HepG2 (cell line): ENCODE results near the gene TRIM72. TPM values are rescaled to one million over a fixed set of nuclear protein-coding genes. Genes with fewer than 3 reads are reported as not detected.

Experiments used
- ATAC-seq: fragments of 200-7000 bp; cut with Tn5 transposase; 3 replicates; pipeline ENCODE4 v1.9.1; 2020; ENCODE audit warnings: mild to moderate bottlenecking, moderate library complexity
- BruUV-seq: library from RNA; stranded (reverse); fragments of 400-500 nt; replicated peaks from 2 replicates; lab custom pipeline; 2021; lab: Mats Ljungman, UMichigan
- CTCF ChIA-PET: fragments of 300-600 bp; formaldehyde crosslinking; extraction: SDS; loops from one replicate; lab custom pipeline; 2021; ENCODE audit warnings: low total read pairs, inconsistent platforms, low intra/inter-chr PET ratio; lab: Yijun Ruan, JAX
- POLR2A ChIA-PET: fragments of 350-600 bp; sonication (Branson Sonifier 250); formaldehyde crosslinking; loops from one replicate; lab custom pipeline; 2020; ENCODE audit warnings: antibody characterized with exemption, inconsistent platforms; lab: Yijun Ruan, JAX
- DNase-seq: peaks from one replicate; pipeline ENCODE4 v3.0.0-alpha.2; 2015; ENCODE audit warnings: low spot score
- FAIRE-seq: peaks from 3 replicates; lab custom pipeline; 2011; peaks lifted over from hg19 to GRCh38; lab: Jason Lieb, UNC
- H2AFZ ChIP-seq: one replicate; pipeline ENCODE4 v1.6.1; 2011; ENCODE audit warnings: low read length, inconsistent platforms
- H3K27ac ChIP-seq: fragments of 300-600 bp; 3 replicates; pipeline ENCODE4 v1.8.0; 2011; ENCODE audit warnings: mixed run types, mild to moderate bottlenecking, mixed read lengths, low read length, inconsistent platforms; ENCODE audit not compliant: insufficient read depth; ENCODE audit errors: extremely low read length
- H3K27me3 ChIP-seq, 2 experiments: fragments of 200-600 bp in 1 of 2; 2 replicates in 1 of 2; 3 replicates in 1 of 2; pipeline versions ENCODE4 v1.6.0 to v1.8.0; 2011; ENCODE audit warnings: low read length in 2 of 2, mild to moderate bottlenecking in 2 of 2, moderate library complexity in 2 of 2, inconsistent platforms in 1 of 2; ENCODE audit not compliant: insufficient read depth in 2 of 2, control insufficient read depth in 1 of 2
- H3K36me3 ChIP-seq, 2 experiments: fragments of 200-600 bp in 1 of 2; replicated peaks in 1 of 2; 2 replicates in 1 of 2; 3 replicates in 1 of 2; pipeline versions ENCODE4 v1.5.1 to v1.8.0; 2011; ENCODE audit warnings: low read length in 2 of 2, inconsistent platforms in 1 of 2; ENCODE audit not compliant: insufficient read depth in 2 of 2, control insufficient read depth in 1 of 2
- H3K4me1 ChIP-seq: 2 replicates; pipeline ENCODE4 v1.5.1; 2012; ENCODE audit warnings: low read length, inconsistent platforms; ENCODE audit not compliant: insufficient read depth
- H3K4me2 ChIP-seq: 2 replicates; pipeline ENCODE4 v1.6.0; 2011; ENCODE audit warnings: low read depth, low read length, inconsistent platforms
- H3K4me3 ChIP-seq, 3 experiments: fragments of 200-600 bp in 1 of 3; sonication (generic), shearing (Covaris generic) in 1 of 3; replicated peaks in 1 of 3; 2 replicates each; pipeline ENCODE4 v1.5.1; 2011 to 2016; ENCODE audit warnings: low read length in 3 of 3, inconsistent platforms in 2 of 3, low read depth in 2 of 3, mild to moderate bottlenecking in 2 of 3, control low read depth in 1 of 3, mixed read lengths in 1 of 3; ENCODE audit not compliant: insufficient read depth in 1 of 3
- H3K79me2 ChIP-seq: one replicate; pipeline ENCODE4 v1.6.1; 2011; ENCODE audit warnings: low read length, inconsistent platforms; ENCODE audit not compliant: insufficient read depth
- H3K9ac ChIP-seq: 2 replicates; pipeline ENCODE4 v1.6.0; 2011; ENCODE audit warnings: mild to moderate bottlenecking, low read depth, low read length, inconsistent platforms; ENCODE audit not compliant: insufficient read depth
- H3K9me3 ChIP-seq: 2 replicates; pipeline ENCODE4 v1.5.1; 2012; ENCODE audit warnings: mild to moderate bottlenecking, low read length
- H4K20me1 ChIP-seq: 2 replicates; pipeline ENCODE4 v1.6.0; 2011; ENCODE audit warnings: inconsistent platforms, mild to moderate bottlenecking, low read length, moderate library complexity; ENCODE audit not compliant: insufficient read depth
- ATF7 ChIP-seq, 2 experiments: fragments of 450-650 bp in 1 of 2; sonication (generic) in 1 of 2; formaldehyde crosslinking in 1 of 2; IDR thresholded peaks; 2 replicates each; pipeline versions ENCODE4 v1.4.0 to v1.6.1; 2016 to 2020; ENCODE audit warnings: antibody characterized with exemption in 1 of 2, mild to moderate bottlenecking in 1 of 2, missing genetic modification reagents in 1 of 2
- BCL6 ChIP-seq: IDR thresholded peaks from 2 replicates; pipeline ENCODE4 v1.6.1; 2016; ENCODE audit warnings: missing genetic modification reagents, missing compliant biosample characterization
- BORCS8-MEF2B ChIP-seq: sonication (generic); formaldehyde crosslinking; IDR thresholded peaks from 2 replicates; pipeline ENCODE4 v1.8.0; 2022; ENCODE audit warnings: mild to moderate bottlenecking, missing genetic modification reagents
- DPF2 ChIP-seq: sonication (generic); formaldehyde crosslinking; IDR thresholded peaks from 2 replicates; pipeline ENCODE4 v1.4.0; 2020; ENCODE audit warnings: mild to moderate bottlenecking, low read depth, missing genetic modification reagents, borderline replicate concordance
- EHMT2 ChIP-seq: fragments of 200-600 bp; sonication (generic); IDR thresholded peaks from 2 replicates; pipeline ENCODE4 v1.7.0; 2017; ENCODE audit warnings: antibody characterized with exemption, low read depth, low read length, borderline replicate concordance
- HMGA1 ChIP-seq: sonication (generic); formaldehyde crosslinking; conservative IDR thresholded peaks from 2 replicates; pipeline ENCODE4 v1.4.0; 2020; ENCODE audit warnings: missing genetic modification reagents
- PRDM15 ChIP-seq: sonication (generic); formaldehyde crosslinking; IDR thresholded peaks from 2 replicates; pipeline ENCODE4 v1.4.0; 2020; ENCODE audit warnings: missing genetic modification reagents
- SYNCRIP ChIP-seq: fragments of 200-400 bp; formaldehyde crosslinking; IDR thresholded peaks from 2 replicates; pipeline ENCODE4 v1.6.1; 2018; ENCODE audit warnings: mild to moderate bottlenecking, low read depth, low read length; ENCODE audit not compliant: insufficient read depth
- YY1 ChIP-seq: IDR thresholded peaks from 2 replicates; pipeline ENCODE4 v1.6.1; 2011; ENCODE audit warnings: low read length, low read depth, moderate library complexity, mild to moderate bottlenecking; ENCODE audit not compliant: insufficient read depth, insufficient replicate concordance
- ZC3H4 ChIP-seq: sonication (generic); formaldehyde crosslinking; IDR thresholded peaks from 2 replicates; pipeline ENCODE4 v1.4.0; 2020; ENCODE audit warnings: missing genetic modification reagents, borderline replicate concordance
- ZIK1 ChIP-seq: sonication (generic); formaldehyde crosslinking; IDR thresholded peaks from 2 replicates; pipeline ENCODE4 v1.5.0; 2020; ENCODE audit warnings: mild to moderate bottlenecking, low read depth, missing genetic modification reagents, borderline replicate concordance
- ZNF225 ChIP-seq: sonication (generic); formaldehyde crosslinking; IDR thresholded peaks from 2 replicates; pipeline ENCODE4 v1.4.0; 2020; ENCODE audit warnings: mild to moderate bottlenecking, missing genetic modification reagents
- ZSCAN25 ChIP-seq: sonication (generic); formaldehyde crosslinking; IDR thresholded peaks from 2 replicates; pipeline ENCODE4 v1.8.0; 2022; ENCODE audit warnings: mild to moderate bottlenecking, missing genetic modification reagents
- ZXDC ChIP-seq: sonication (generic); formaldehyde crosslinking; IDR thresholded peaks from 2 replicates; pipeline ENCODE4 v1.5.0; 2020; ENCODE audit warnings: mild to moderate bottlenecking, missing genetic modification reagents
- WGBS: methylation state at CpG from one replicate; pipeline ENCODE4 v1.1.6; 2017; ENCODE audit warnings: low lambda C conversion rate; 5-methylcytosine and 5-hydroxymethylcytosine counted together
- in situ Hi-C: cut with HindIII; loops from 2 replicates; pipeline ENCODE4 v1.10.0; 2017; ENCODE audit warnings: low pct_unique_long_range_greater_than_20kb; ENCODE audit not compliant: extremely low pct_ligation_motif_present
- intact Hi-C: fragments of 100-400 bp; cut with micrococcal nuclease; formaldehyde crosslinking; loops from one replicate; pipeline ENCODE4 v1.10.0; 2022; ENCODE audit not compliant: unreplicated experiment
- polyA plus RNA-seq, 8 experiments: library from polyadenylated mRNA; depleted of rRNA in 3 of 8; stranded (reverse) in 7 of 8; unstranded in 1 of 8; fragments of >200 nt; fragmentation: Illumina TruSeq in 4 of 8; extraction: Trizol in 4 of 8; gene quantifications; 2 replicates each; pipeline versions ENCODE4 v1.2.1 to v1.2.3, GENCODE V29; 2011 to 2016; ENCODE audit warnings: low read depth in 4 of 8, missing spikeins in 1 of 8, mixed read lengths in 1 of 8; ENCODE audit not compliant: insufficient read depth in 1 of 8
- total RNA-seq, 5 experiments: library from RNA; depleted of rRNA; stranded (reverse); fragments of >200 nt; fragmentation: Illumina TruSeq; extraction: Trizol; gene quantifications; 2 replicates each; pipeline ENCODE4 v1.2.3, GENCODE V29; 2016; ENCODE audit warnings: low read depth in 1 of 5
- TF ChIP-seq, protein P1 (sequence below): IDR thresholded peaks from 2 replicates; pipeline ENCODE4 v1.6.1; 2016; ENCODE audit warnings: mild to moderate bottlenecking, missing biosample characterization, missing genetic modification reagents
- TF ChIP-seq, protein P2 (sequence below): sonication (generic); formaldehyde crosslinking; IDR thresholded peaks from 2 replicates; pipeline ENCODE4 v1.4.0; 2020; ENCODE audit warnings: mild to moderate bottlenecking, missing genetic modification reagents

The TRIM72 gene
- total and polyA plus RNA-seq, 2 of the 13 experiments (the other 11 are each of a cell fraction or from before 2014, with no cell fraction given) = not detected

DNA sequence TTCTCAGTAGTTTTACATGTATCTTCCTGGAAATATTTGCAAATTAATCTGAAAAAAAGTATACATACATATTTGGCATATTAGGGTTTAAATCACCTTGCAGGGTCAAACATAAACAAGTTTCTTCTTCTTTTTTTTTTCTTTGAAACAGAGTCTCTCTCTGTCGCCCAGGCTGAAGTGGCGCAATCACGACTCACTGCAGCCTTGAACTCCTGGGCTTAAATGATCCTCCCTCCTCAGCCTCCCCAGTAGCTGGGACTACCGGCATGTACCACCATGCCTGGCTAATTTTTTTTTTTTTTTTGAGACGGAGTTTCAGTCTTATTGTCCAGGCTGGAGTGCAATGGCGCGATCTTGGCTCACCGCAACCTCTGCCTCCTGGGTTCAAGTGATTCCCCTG lies 46.6 kb upstream of the TRIM72 start:
- Histone ChIP-seq H3K9me3 (no peaks in the 10 kb centered on the region), H4K20me1 (no peaks in the 10 kb centered on the region), H3K9ac (no peak overlapping the region), H2AFZ (no peak overlapping the region), H3K4me3 (no peak overlapping the region), H3K4me1 (peaks cover 36% of the 10 kb centered on the region), H3K36me3 (no peaks in the 10 kb centered on the region), H3K27ac (no peak overlapping the region), H3K4me2 (no peak overlapping the region), H3K79me2 (no peaks in the 10 kb centered on the region), H3K27me3 (peaks cover 0 to 7% of the 10 kb centered on the region in 2 experiments; a peak in 1 of 5 replicates)
- WGBS = 48% methylated on average over 8 of the region's 8 CpGs
- in situ Hi-C loops = no loop called here
- FAIRE-seq (no peak), ATAC-seq (no peak), DNase-seq (no peak)
- ChIA-PET CTCF (no interaction called here), POLR2A (interaction anchor here (1.7 to 1.9 kb wide), 2 partner anchors 13 to 50 kb away, joined by 3 to 10 read pairs; partner anchors contain the start of genes FUS and KAT8)
- no TSS peak for BruUV-seq
- intact Hi-C loops = no loop called here
- TF ChIP-seq ATF7 (IDR thresholded peaks at IDR 0.05) (no peak), ATF7 (CRISPR knock-in tag; IDR thresholded peaks at IDR 0.05) (no peak), HMGA1 (CRISPR knock-in tag) (no peak), ZSCAN25 (no peak), PRDM15 (CRISPR knock-in tag) (no peak), ZXDC (CRISPR knock-in tag) (no peak), EHMT2 (no peak), BCL6 (CRISPR knock-in tag) (no peak), ZNF225 (no peak), YY1 (no peak), BORCS8-MEF2B (CRISPR knock-in tag) (no peak), SYNCRIP (no peak), ZIK1 (CRISPR knock-in tag) (no peak), DPF2 (no peak), ZC3H4 (CRISPR knock-in tag) (no peak)
- TF ChIP-seq, protein P1, sequence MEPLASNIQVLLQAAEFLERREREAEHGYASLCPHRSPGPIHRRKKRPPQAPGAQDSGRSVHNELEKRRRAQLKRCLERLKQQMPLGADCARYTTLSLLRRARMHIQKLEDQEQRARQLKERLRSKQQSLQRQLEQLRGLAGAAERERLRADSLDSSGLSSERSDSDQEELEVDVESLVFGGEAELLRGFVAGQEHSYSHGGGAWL (CRISPR knock-in tag) = no peak
- TF ChIP-seq, protein P2, sequence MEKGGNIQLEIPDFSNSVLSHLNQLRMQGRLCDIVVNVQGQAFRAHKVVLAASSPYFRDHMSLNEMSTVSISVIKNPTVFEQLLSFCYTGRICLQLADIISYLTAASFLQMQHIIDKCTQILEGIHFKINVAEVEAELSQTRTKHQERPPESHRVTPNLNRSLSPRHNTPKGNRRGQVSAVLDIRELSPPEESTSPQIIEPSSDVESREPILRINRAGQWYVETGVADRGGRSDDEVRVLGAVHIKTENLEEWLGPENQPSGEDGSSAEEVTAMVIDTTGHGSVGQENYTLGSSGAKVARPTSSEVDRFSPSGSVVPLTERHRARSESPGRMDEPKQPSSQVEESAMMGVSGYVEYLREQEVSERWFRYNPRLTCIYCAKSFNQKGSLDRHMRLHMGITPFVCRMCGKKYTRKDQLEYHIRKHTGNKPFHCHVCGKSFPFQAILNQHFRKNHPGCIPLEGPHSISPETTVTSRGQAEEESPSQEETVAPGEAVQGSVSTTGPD (CRISPR knock-in tag) = no peak
